GM18508 (cell line): ENCODE results near the gene PLCE1.

Source experiments
- ATAC-seq: cut with Tn5 transposase; IDR thresholded peaks from one replicate; pipeline ENCODE4 v1.9.1; 2021; ENCODE audit warnings: moderate number of reproducible peaks; ENCODE audit not compliant: insufficient read depth, unreplicated experiment

Gene PLCE1

GRCh38 chr10:94014304-94014703 lies 20.6 kb downstream of the PLCE1 start:
- no peak for ATAC-seq

GRCh38 chr10:94016727-94017714 lies 23.3 kb downstream of the PLCE1 start:
- ATAC-seq: no peak

GRCh38 chr10:94018107-94018506 lies 24.4 kb downstream of the PLCE1 start:
- no peak for ATAC-seq

- no peak for ATAC-seq
Measured at GRCh38 chr10:94023906-94024305, 30.2 kb downstream of the PLCE1 start.

GRCh38 chr10:94024407-94024806 lies 30.7 kb downstream of the PLCE1 start:
- ATAC-seq: no peak

- ATAC-seq: no peak
Measured at GRCh38 chr10:94025806-94026205, 32.1 kb downstream of the PLCE1 start.

GRCh38 chr10:94027197-94027596 lies 33.5 kb downstream of the PLCE1 start:
- ATAC-seq: no peak

- ATAC-seq: no peak
Measured at GRCh38 chr10:94029955-94030354, 36.2 kb downstream of the PLCE1 start.

- no peak for ATAC-seq
Measured at GRCh38 chr10:94035982-94036765, 42.4 kb downstream of the PLCE1 start.

- ATAC-seq: no peak
Measured at GRCh38 chr10:94036766-94037033, 43.0 kb downstream of the PLCE1 start.

GRCh38 chr10:94037286-94037685 lies 43.6 kb downstream of the PLCE1 start:
- no peak for ATAC-seq

GRCh38 chr10:94038024-94038423 lies 44.3 kb downstream of the PLCE1 start:
- ATAC-seq: no peak

- no peak for ATAC-seq
Measured at GRCh38 chr10:94041206-94041605, 47.5 kb downstream of the PLCE1 start.

GRCh38 chr10:94042001-94042833 lies 48.5 kb downstream of the PLCE1 start:
- no peak for ATAC-seq

GRCh38 chr10:94042834-94043175 lies 49.1 kb downstream of the PLCE1 start:
- ATAC-seq: no peak
